Spleen (tissue), 11 donors: Measurements from ENCODE around the gene LAMC3. TPM values are rescaled to one million over a fixed set of nuclear protein-coding genes. Genes with fewer than 3 reads are reported as not detected.
A peak's percentile ranks its signal among the peaks of the same experiment; 100 is the strongest.

Experiments used
- DNase-seq: peaks from one replicate; pipeline ENCODE4 v3.0.0-alpha.2; 2020
- H3K27ac ChIP-seq, 8 donors: fragments of 200-600 bp; sonication (generic) in 7 of 8; 1 replicate in 4 of 8; 2 replicates in 4 of 8; pipeline versions ENCODE4 v1.5.0 to v1.8.0; 2016 to 2021; ENCODE audit warnings: inconsistent platforms in 4 of 8, mild to moderate bottlenecking in 4 of 8, moderate library complexity in 1 of 8
- H3K27me3 ChIP-seq, 7 donors: fragments of 200-600 bp; sonication (generic) in 6 of 7; replicated peaks in 1 of 7; 1 replicate in 4 of 7; 2 replicates in 3 of 7; pipeline versions ENCODE4 v1.5.0 to v1.8.0; 2016 to 2021; ENCODE audit warnings: inconsistent platforms in 3 of 7, mild to moderate bottlenecking in 1 of 7
- H3K36me3 ChIP-seq, 6 donors: fragments of 200-600 bp; sonication (generic) in 5 of 6; 1 replicate in 4 of 6; 2 replicates in 2 of 6; pipeline versions ENCODE4 v1.5.0 to v1.8.0; 2016 to 2021; ENCODE audit warnings: inconsistent platforms in 2 of 6
- H3K4me1 ChIP-seq, 6 donors: fragments of 200-600 bp; sonication (generic) in 5 of 6; 1 replicate in 3 of 6; 2 replicates in 3 of 6; pipeline versions ENCODE4 v1.5.0 to v1.8.0; 2016 to 2021; ENCODE audit warnings: inconsistent platforms in 3 of 6
- H3K4me3 ChIP-seq, 8 donors: fragments of 200-600 bp; sonication (generic) in 7 of 8; 1 replicate in 4 of 8; 2 replicates in 4 of 8; pipeline versions ENCODE4 v1.5.0 to v1.8.0; 2016 to 2021; ENCODE audit warnings: inconsistent platforms in 4 of 8, mild to moderate bottlenecking in 4 of 8, moderate library complexity in 2 of 8
- H3K9me3 ChIP-seq, 8 donors: fragments of 200-600 bp; sonication (generic) in 7 of 8; 1 replicate in 4 of 8; 2 replicates in 4 of 8; pipeline versions ENCODE4 v1.5.0 to v1.8.0; 2016 to 2021; ENCODE audit warnings: inconsistent platforms in 4 of 8
- POLR2A ChIP-seq, 3 donors: fragments of 450-650 bp; IDR thresholded peaks; one replicate each; pipeline ENCODE4 v1.5.1; 2017; ENCODE audit warnings: antibody characterized with exemption in 3 of 3, mild to moderate bottlenecking in 1 of 3
- POLR2AphosphoS5 ChIP-seq, 3 donors: sonication (generic); formaldehyde crosslinking; IDR thresholded peaks; one replicate each; pipeline ENCODE4 v1.5.1; 2017; ENCODE audit warnings: antibody characterized with exemption in 3 of 3
- WGBS, 5 donors: extraction: QIAGEN DNeasy Blood & Tissue Kit in 3 of 5; methylation state at CpG; one replicate each; pipeline versions ENCODE4 v1.1.5 to v1.1.7; 2013 to 2018; 5-methylcytosine and 5-hydroxymethylcytosine counted together
- intact Hi-C: fragments of 100-400 bp; cut with DNase I; formaldehyde crosslinking; loops from one replicate; pipeline ENCODE4 v1.15.0; 2023; ENCODE audit warnings: low total_unique reads
- polyA plus RNA-seq, 3 donors: library from polyadenylated mRNA; stranded (reverse); fragments of 200-250 nt; gene quantifications; one replicate each; pipeline ENCODE4 v1.2.1, GENCODE V29; 2013
- total RNA-seq, 7 donors: library from RNA; depleted of rRNA in 3 of 7; stranded (reverse); fragments of >200 nt in 3 of 7; fragmentation: NEBNext Ultra II Directional in 4 of 7; extraction: Animal tissue kit (Norgen Biotek cat#: 25700) in 4 of 7; gene quantifications; one replicate each; pipeline versions ENCODE4 v1.1.0 to v1.2.1, GENCODE V29; 2016 to 2021
- TF ChIP-seq, protein P1 (sequence below), 11 experiments: fragments of 200-600 bp in 7 of 11; fragments of 450-650 bp in 4 of 11; sonication (generic) in 4 of 11; IDR thresholded peaks in 8 of 11; conservative IDR thresholded peaks in 3 of 11; 1 replicate in 7 of 11; 2 replicates in 4 of 11; pipeline versions ENCODE4 v1.4.0 to v1.8.0; 2016 to 2021; ENCODE audit warnings: antibody characterized with exemption in 11 of 11, inconsistent platforms in 4 of 11, mild to moderate bottlenecking in 1 of 11
- donor health status: healthy with polysubstance abuse.
- donor health status: DM: no; HTN: no; CAD: no; lungs with moderate emphysema.
- donor health status: DM: no; HTN: no; CAD: no.
- donor health status: Bipolar disorder and iron deficiency.
- donor health status: healthy.
- donor health status: DM: no; HTN: no; CAD: no.
- donor health status: DM: yes; HTN: yes; CAD: no.

LAMC3 gene
- total and polyA plus RNA-seq, 10 donors, result 9.1 to 79.5 (median 34.6) TPM

DNA sequence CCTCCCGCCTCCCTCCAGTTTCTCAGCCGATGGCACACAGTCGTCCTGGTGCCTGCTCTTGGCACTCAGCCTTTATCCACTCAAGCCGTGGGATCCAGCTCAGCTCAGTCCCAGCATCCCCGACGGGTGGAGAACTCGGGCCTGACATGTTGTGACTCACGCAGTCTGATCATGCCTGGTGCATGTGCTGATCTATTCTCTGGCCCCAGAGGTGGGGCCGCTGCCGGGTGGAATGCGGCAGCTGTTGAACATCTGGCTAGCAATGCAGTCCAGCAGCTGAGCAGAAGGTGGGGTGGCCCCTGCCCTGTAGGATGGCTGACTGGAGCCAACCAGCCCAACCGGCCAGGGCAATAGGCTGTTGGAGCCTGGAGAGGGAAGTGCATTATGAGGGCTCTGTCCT, 85.6 kb downstream of the LAMC3 start:
- no peak overlapping the region for H3K4me3 ChIP-seq
- H3K9me3 ChIP-seq, result no peaks in the 10 kb centered on the region
- H3K27me3 ChIP-seq, result peaks cover 4 to 59% (median 20%) of the 10 kb centered on the region in 7 donors
- H3K27ac ChIP-seq, result peak overlapping the region in 5 of 8 donors; percentile 85 to 90 (median 88)
- TF ChIP-seq, protein P1, sequence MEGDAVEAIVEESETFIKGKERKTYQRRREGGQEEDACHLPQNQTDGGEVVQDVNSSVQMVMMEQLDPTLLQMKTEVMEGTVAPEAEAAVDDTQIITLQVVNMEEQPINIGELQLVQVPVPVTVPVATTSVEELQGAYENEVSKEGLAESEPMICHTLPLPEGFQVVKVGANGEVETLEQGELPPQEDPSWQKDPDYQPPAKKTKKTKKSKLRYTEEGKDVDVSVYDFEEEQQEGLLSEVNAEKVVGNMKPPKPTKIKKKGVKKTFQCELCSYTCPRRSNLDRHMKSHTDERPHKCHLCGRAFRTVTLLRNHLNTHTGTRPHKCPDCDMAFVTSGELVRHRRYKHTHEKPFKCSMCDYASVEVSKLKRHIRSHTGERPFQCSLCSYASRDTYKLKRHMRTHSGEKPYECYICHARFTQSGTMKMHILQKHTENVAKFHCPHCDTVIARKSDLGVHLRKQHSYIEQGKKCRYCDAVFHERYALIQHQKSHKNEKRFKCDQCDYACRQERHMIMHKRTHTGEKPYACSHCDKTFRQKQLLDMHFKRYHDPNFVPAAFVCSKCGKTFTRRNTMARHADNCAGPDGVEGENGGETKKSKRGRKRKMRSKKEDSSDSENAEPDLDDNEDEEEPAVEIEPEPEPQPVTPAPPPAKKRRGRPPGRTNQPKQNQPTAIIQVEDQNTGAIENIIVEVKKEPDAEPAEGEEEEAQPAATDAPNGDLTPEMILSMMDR (IDR thresholded peaks at IDR 0.05 in 8 of 11, conservative IDR thresholded peaks at IDR 0.05 in 3 of 11), result no peak
- peak in 2 of 3 donors; percentile 39 to 47 for TF ChIP-seq POLR2AphosphoS5 (IDR thresholded peaks at IDR 0.05)
- DNase-seq, result no peak
- WGBS, 5 donors, result 67 to 86% (median 74%) methylated on average over 11 to 12 of the region's 12 CpGs
- H3K36me3 ChIP-seq, result peaks cover 0 to 25% (median 0%) of the 10 kb centered on the region in 6 donors
- peaks cover 6 to 72% (median 34%) of the 10 kb centered on the region in 6 donors for H3K4me1 ChIP-seq
- intact Hi-C loops, result no loop called here

GRCh38 chr9:131095666-131096268, 86.8 kb downstream of the LAMC3 start:
- Histone ChIP-seq H3K36me3 (peaks cover 0 to 27% (median 0%) of the 10 kb centered on the region in 6 donors), H3K27ac (peak overlapping the region in 5 of 8 donors; percentile 85 to 90 (median 88)), H3K4me1 (peaks cover 6 to 84% (median 45%) of the 10 kb centered on the region in 6 donors), H3K4me3 (peak overlapping the region in 7 of 8 donors; percentile 55 to 77 (median 64)), H3K27me3 (peaks cover 4 to 59% (median 20%) of the 10 kb centered on the region in 7 donors), H3K9me3 (no peaks in the 10 kb centered on the region)
- intact Hi-C loops, result no loop called here
- WGBS, 5 donors, result 30 to 37% (median 33%) methylated on average over 14 to 16 of the region's 16 CpGs
- peak in 1 of 3 donors; percentile 39 for TF ChIP-seq POLR2AphosphoS5 (IDR thresholded peaks at IDR 0.05)
- TF ChIP-seq, protein P1 (IDR thresholded peaks at IDR 0.05 in 8 of 11, conservative IDR thresholded peaks at IDR 0.05 in 3 of 11), result peak in 2 of 11 experiments; percentile 4 to 5
- no peak for TF ChIP-seq POLR2A (IDR thresholded peaks at IDR 0.05)
- DNase-seq, result no peak

DNA sequence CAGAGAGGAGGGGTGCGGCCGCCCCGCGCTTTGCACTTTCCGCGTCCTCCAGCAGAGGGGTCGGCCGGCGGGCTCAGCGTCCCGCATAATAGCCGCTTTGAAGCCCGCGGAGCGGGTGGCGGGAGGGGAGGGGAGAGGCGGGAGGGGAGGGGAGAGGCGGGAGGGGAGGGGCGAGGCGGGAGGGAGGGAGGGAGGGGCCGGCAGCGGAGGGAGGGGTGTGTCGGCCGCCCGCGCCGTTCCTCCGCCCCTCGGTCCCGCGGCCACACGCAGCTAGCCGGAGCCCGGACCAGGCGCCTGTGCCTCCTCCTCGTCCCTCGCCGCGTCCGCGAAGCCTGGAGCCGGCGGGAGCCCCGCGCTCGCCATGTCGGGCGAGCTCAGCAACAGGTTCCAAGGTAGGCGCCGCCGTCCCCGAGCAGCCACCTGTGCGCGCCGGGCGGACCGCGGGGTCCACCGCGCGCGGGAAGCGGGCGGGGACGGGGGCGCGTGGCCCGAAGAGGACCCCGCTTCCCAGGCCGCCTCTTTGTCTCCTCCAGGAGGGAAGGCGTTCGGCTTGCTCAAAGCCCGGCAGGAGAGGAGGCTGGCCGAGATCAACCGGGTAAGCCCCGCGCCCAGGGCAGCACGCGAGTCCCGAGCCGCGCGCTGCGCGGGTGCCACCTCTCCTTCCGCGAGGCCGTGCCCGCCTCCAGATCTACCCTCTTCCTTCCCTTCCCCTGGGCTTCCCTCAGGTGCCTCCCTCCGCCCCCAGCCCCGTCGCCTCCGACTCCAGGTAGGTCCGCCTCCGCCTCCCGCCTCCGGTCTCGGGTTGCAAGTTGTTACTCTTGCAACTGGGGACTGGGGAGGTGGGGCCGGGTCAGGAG, 87.5 kb downstream of the LAMC3 start, which contains the start of gene AIF1L:
AIF1L (plus strand) TSS at position 263 of the 857 bp plus-strand sequence; CDS start at position 362, 99 bp downstream.
- H3K36me3 ChIP-seq, result peaks cover 0 to 23% (median 0%) of the 10 kb centered on the region in 6 donors
- TF ChIP-seq, protein P1 (IDR thresholded peaks at IDR 0.05 in 8 of 11, conservative IDR thresholded peaks at IDR 0.05 in 3 of 11), result peak in 3 of 11 experiments; percentile 9 to 30 (median 14)
- TF ChIP-seq POLR2AphosphoS5 (IDR thresholded peaks at IDR 0.05) (peak; percentile 55 to 79 (median 78)), POLR2A (IDR thresholded peaks at IDR 0.05) (no peak)
- WGBS, 5 donors, result 0 to 2% (median 1%) methylated on average over 32 to 94 of the region's 99 CpGs
- DNase-seq, result no peak
- peak within 1 kb of the TSS in 7 of 8 donors; percentile 41 to 90 (median 85) for H3K27ac ChIP-seq
- intact Hi-C loops, result no loop called here
- H3K4me1 ChIP-seq, result peaks cover 6 to 91% (median 52%) of the 10 kb centered on the region in 6 donors
- H3K9me3 ChIP-seq, result no peaks in the 10 kb centered on the region
- peaks cover 4 to 59% (median 20%) of the 10 kb centered on the region in 7 donors for H3K27me3 ChIP-seq
- H3K4me3 ChIP-seq, result peak within 1 kb of the TSS; percentile 31 to 77 (median 60)
